MM.1S (cell line): ENCODE results near the gene CSF3R.

Source experiments
- EZH2 ChIP-seq: fragments of 300-600 bp; sonication (generic); optimal IDR thresholded peaks from 2 replicates; pipeline ENCODE3; 2017; ENCODE audit warnings: low read depth, mild to moderate bottlenecking, antibody characterized with exemption, low read length, mixed read lengths
- TF ChIP-seq, protein P1 (sequence below): fragments of 300-600 bp; sonication (generic); IDR thresholded peaks from 2 replicates; pipeline ENCODE4 v1.5.1; 2016; ENCODE audit warnings: antibody characterized with exemption, low read length, mixed read lengths

- TF ChIP-seq, protein P1, sequence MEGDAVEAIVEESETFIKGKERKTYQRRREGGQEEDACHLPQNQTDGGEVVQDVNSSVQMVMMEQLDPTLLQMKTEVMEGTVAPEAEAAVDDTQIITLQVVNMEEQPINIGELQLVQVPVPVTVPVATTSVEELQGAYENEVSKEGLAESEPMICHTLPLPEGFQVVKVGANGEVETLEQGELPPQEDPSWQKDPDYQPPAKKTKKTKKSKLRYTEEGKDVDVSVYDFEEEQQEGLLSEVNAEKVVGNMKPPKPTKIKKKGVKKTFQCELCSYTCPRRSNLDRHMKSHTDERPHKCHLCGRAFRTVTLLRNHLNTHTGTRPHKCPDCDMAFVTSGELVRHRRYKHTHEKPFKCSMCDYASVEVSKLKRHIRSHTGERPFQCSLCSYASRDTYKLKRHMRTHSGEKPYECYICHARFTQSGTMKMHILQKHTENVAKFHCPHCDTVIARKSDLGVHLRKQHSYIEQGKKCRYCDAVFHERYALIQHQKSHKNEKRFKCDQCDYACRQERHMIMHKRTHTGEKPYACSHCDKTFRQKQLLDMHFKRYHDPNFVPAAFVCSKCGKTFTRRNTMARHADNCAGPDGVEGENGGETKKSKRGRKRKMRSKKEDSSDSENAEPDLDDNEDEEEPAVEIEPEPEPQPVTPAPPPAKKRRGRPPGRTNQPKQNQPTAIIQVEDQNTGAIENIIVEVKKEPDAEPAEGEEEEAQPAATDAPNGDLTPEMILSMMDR: no peak
- no peak for TF ChIP-seq EZH2
Measured at GRCh38 chr1:36510418-36510817, 27.7 kb upstream of the CSF3R start.
